ENCODE results near the gene ELAVL1.

- TF ChIP-seq EZH2 (optimal IDR thresholded peaks at IDR 0.05; ENCODE audit: low read depth, low read length) = no peak
- TF ChIP-seq CTCF (IDR thresholded peaks at IDR 0.05; ENCODE audit: low read length) = no peak
Measured at GRCh38 chr19:8046569-8047165, 41.2 kb upstream of the ELAVL1 start.

Measured in MM.1S (cell line).